Uterus (tissue), 2 donors: ENCODE results near the gene PDE4A.

Experiments
- POLR2A ChIP-seq, 2 donors: fragments of 450-650 bp; IDR thresholded peaks; one replicate each; pipeline ENCODE4 v1.6.1; 2016; ENCODE audit warnings: antibody characterized with exemption in 2 of 2, mild to moderate bottlenecking in 1 of 2, moderate library complexity in 1 of 2
- TF ChIP-seq, protein P1 (sequence below), 4 experiments: fragments of 200-600 bp in 2 of 4; fragments of 450-650 bp in 2 of 4; sonication (generic) in 2 of 4; IDR thresholded peaks; one replicate each; pipeline ENCODE4 v1.5.1; 2016 to 2019; ENCODE audit warnings: antibody characterized with exemption in 4 of 4, mild to moderate bottlenecking in 2 of 4, moderate library complexity in 1 of 4

DNA sequence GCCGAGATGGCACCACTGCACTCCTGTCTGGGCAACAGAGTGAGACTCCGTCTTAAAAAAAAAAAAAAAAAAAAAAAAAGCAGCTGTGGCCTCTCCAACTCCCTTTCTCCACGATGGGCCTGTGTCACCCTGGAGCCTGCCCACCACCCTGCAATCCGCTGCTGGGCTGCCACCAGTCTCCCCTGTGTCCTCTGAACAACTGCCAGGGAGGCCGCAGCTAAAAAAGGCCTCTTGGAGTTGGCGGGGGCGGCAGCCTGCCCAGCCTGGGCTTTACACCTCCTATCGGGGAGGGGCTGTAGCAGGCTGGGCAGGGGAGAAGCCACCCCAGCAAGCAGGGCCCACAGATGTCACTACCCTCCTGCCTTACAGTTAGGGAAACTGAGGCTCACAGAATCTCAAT, 20.5 kb upstream of the PDE4A start:
- TF ChIP-seq, protein P1, sequence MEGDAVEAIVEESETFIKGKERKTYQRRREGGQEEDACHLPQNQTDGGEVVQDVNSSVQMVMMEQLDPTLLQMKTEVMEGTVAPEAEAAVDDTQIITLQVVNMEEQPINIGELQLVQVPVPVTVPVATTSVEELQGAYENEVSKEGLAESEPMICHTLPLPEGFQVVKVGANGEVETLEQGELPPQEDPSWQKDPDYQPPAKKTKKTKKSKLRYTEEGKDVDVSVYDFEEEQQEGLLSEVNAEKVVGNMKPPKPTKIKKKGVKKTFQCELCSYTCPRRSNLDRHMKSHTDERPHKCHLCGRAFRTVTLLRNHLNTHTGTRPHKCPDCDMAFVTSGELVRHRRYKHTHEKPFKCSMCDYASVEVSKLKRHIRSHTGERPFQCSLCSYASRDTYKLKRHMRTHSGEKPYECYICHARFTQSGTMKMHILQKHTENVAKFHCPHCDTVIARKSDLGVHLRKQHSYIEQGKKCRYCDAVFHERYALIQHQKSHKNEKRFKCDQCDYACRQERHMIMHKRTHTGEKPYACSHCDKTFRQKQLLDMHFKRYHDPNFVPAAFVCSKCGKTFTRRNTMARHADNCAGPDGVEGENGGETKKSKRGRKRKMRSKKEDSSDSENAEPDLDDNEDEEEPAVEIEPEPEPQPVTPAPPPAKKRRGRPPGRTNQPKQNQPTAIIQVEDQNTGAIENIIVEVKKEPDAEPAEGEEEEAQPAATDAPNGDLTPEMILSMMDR (IDR thresholded peaks at IDR 0.05) = no peak
- no peak for TF ChIP-seq POLR2A (IDR thresholded peaks at IDR 0.05)
